ENCODE data around the gene PKDREJ. TPM values are rescaled to one million over a fixed set of nuclear protein-coding genes. Genes with fewer than 3 reads are reported as not detected.

Gene PKDREJ
- total RNA-seq, 4 donors from 2014 or later, result not detected

GRCh38 chr22:46286941-46287872 lies 24.1 kb upstream of the PKDREJ start:
- TF ChIP-seq CTCF (IDR thresholded peaks at IDR 0.05 in 4 of 5, conservative IDR thresholded peaks at IDR 0.05 in 1 of 5) (no peak), POLR2A (IDR thresholded peaks at IDR 0.05) (no peak)
- Histone ChIP-seq H3K4me3 (peak overlapping the region in 1 of 4 donors; percentile 27), H3K36me3 (peaks cover 0 to 46% of the 10 kb centered on the region in 2 donors), H3K27me3 (no peaks in the 10 kb centered on the region), H3K27ac (peak overlapping the region in 3 of 4 donors; percentile 29 to 45 (median 35)), H3K9me3 (no peaks in the 10 kb centered on the region), H3K4me1 (peaks cover 11 to 14% of the 10 kb centered on the region in 2 donors)
- intact Hi-C loops (cut with DNase I; ENCODE audit: low total_unique reads) (no loop called here), in situ Hi-C loops (cut with MboI; ENCODE audit: low sequenced_read_pairs in 4 of 4) (no loop called here)
- DNase-seq, result no peak
- no peak for ATAC-seq

- no peak overlapping the region for H3K4me3 ChIP-seq
- H3K27ac ChIP-seq, result no peak overlapping the region
- H3K9me3 ChIP-seq, result no peaks in the 10 kb centered on the region
- ATAC-seq (no peak), DNase-seq (no peak)
- H3K4me1 ChIP-seq, result peaks cover 10 to 13% of the 10 kb centered on the region in 2 donors
- TF ChIP-seq CTCF (IDR thresholded peaks at IDR 0.05 in 4 of 5, conservative IDR thresholded peaks at IDR 0.05 in 1 of 5) (no peak), POLR2A (IDR thresholded peaks at IDR 0.05) (no peak)
- intact Hi-C loops (cut with DNase I; ENCODE audit: low total_unique reads) (no loop called here), in situ Hi-C loops (cut with MboI; ENCODE audit: low sequenced_read_pairs in 4 of 4) (no loop called here)
- H3K27me3 ChIP-seq, result no peaks in the 10 kb centered on the region
- H3K36me3 ChIP-seq, result peaks cover 0 to 53% of the 10 kb centered on the region in 2 donors
Observed at GRCh38 chr22:46286006-46286405, 22.9 kb upstream of the PKDREJ start.

- no peak for DNase-seq
- no peak overlapping the region for H3K4me3 ChIP-seq
- no peak for TF ChIP-seq POLR2A (IDR thresholded peaks at IDR 0.05)
- no peak for TF ChIP-seq CTCF (IDR thresholded peaks at IDR 0.05 in 4 of 5, conservative IDR thresholded peaks at IDR 0.05 in 1 of 5)
- peaks cover 16 to 17% of the 10 kb centered on the region in 2 donors for H3K4me1 ChIP-seq
- peaks cover 0 to 77% of the 10 kb centered on the region in 2 donors for H3K36me3 ChIP-seq
- no peaks in the 10 kb centered on the region for H3K27me3 ChIP-seq
- in situ Hi-C loops (cut with MboI; ENCODE audit: low sequenced_read_pairs in 4 of 4), result no loop called here
- no peak overlapping the region for H3K27ac ChIP-seq
- intact Hi-C loops (cut with DNase I; ENCODE audit: low total_unique reads), result no loop called here
- no peak for ATAC-seq
- H3K9me3 ChIP-seq, result no peaks in the 10 kb centered on the region
Observed at GRCh38 chr22:46281866-46282678, 18.9 kb upstream of the PKDREJ start.

- peak; percentile 73 to 82 for ATAC-seq
- intact Hi-C loops (cut with DNase I; ENCODE audit: low total_unique reads) (no loop called here), in situ Hi-C loops (cut with MboI; ENCODE audit: low sequenced_read_pairs in 4 of 4) (no loop called here)
- TF ChIP-seq POLR2A (IDR thresholded peaks at IDR 0.05) (no peak), CTCF (IDR thresholded peaks at IDR 0.05 in 4 of 5, conservative IDR thresholded peaks at IDR 0.05 in 1 of 5) (no peak)
- Histone ChIP-seq H3K9me3 (no peaks in the 10 kb centered on the region), H3K4me3 (no peak overlapping the region), H3K36me3 (peaks cover 0 to 73% of the 10 kb centered on the region in 2 donors), H3K4me1 (peaks cover 16 to 17% of the 10 kb centered on the region in 2 donors), H3K27ac (peak overlapping the region in 3 of 4 donors; percentile 77 to 83 (median 78)), H3K27me3 (no peaks in the 10 kb centered on the region)
- peak; percentile 30 to 42 for DNase-seq
Observed at GRCh38 chr22:46280999-46281623, 18.0 kb upstream of the PKDREJ start.
